NT2/D1 (cell line): ENCODE measurements around the gene PTPRH.

Experiments
- DNase-seq: peaks from one replicate; pipeline ENCODE4 v3.0.0-alpha.2; 2011; ENCODE audit warnings: low read depth, low spot score
- H3K27me3 ChIP-seq: 2 replicates; pipeline ENCODE4 v1.6.0; 2011; ENCODE audit warnings: mild to moderate bottlenecking; ENCODE audit not compliant: insufficient read length, insufficient read depth
- H3K36me3 ChIP-seq: 2 replicates; pipeline ENCODE4 v1.6.1; 2011; ENCODE audit warnings: mild to moderate bottlenecking, low read length, mixed read lengths; ENCODE audit not compliant: insufficient read depth, insufficient read length
- H3K4me1 ChIP-seq: 2 replicates; pipeline ENCODE4 v1.5.1; 2011; ENCODE audit not compliant: insufficient read depth, insufficient read length
- H3K4me3 ChIP-seq: 2 replicates; pipeline ENCODE4 v1.5.1; 2011; ENCODE audit warnings: low read depth; ENCODE audit not compliant: insufficient read length
- H3K9ac ChIP-seq: 2 replicates; pipeline ENCODE4 v1.6.0; 2011; ENCODE audit warnings: low read depth; ENCODE audit not compliant: insufficient read length
- H3K9me3 ChIP-seq: 2 replicates; pipeline ENCODE4 v1.5.1; 2011; ENCODE audit warnings: mild to moderate bottlenecking, low read length; ENCODE audit not compliant: insufficient read depth
- SUZ12 ChIP-seq: IDR thresholded peaks from 2 replicates; pipeline ENCODE4 v1.6.1; 2011; ENCODE audit not compliant: insufficient read length, insufficient read depth; ENCODE audit errors: extremely low read depth
- YY1 ChIP-seq: IDR thresholded peaks from 2 replicates; pipeline ENCODE4 v1.6.1; 2011; ENCODE audit not compliant: insufficient read length, insufficient read depth
- ZNF274 ChIP-seq: IDR thresholded peaks from 2 replicates; pipeline ENCODE4 v1.6.1; 2011; ENCODE audit warnings: mild to moderate bottlenecking, low read depth, low read length

The PTPRH gene

GRCh38 chr19:55134736-55135135, 74.6 kb downstream of the PTPRH start:
- no peaks in the 10 kb centered on the region for H3K9me3 ChIP-seq
- DNase-seq = no peak
- no peaks in the 10 kb centered on the region for H3K27me3 ChIP-seq
- peaks cover 6% of the 10 kb centered on the region for H3K4me1 ChIP-seq
- H3K9ac ChIP-seq = no peak overlapping the region
- H3K36me3 ChIP-seq = peaks cover 31% of the 10 kb centered on the region
- H3K4me3 ChIP-seq = no peak overlapping the region
- TF ChIP-seq SUZ12 (no peak), ZNF274 (no peak), YY1 (no peak)

GRCh38 chr19:55133639-55134444, 75.5 kb downstream of the PTPRH start:
- Histone ChIP-seq H3K9me3 (no peaks in the 10 kb centered on the region), H3K4me1 (peaks cover 6% of the 10 kb centered on the region), H3K27me3 (no peaks in the 10 kb centered on the region), H3K9ac (peak overlapping the region; percentile 21), H3K36me3 (peaks cover 31% of the 10 kb centered on the region), H3K4me3 (no peak overlapping the region)
- DNase-seq = no peak
- TF ChIP-seq ZNF274 (no peak), YY1 (no peak), SUZ12 (no peak)

- no peak overlapping the region for H3K4me3 ChIP-seq
- no peak overlapping the region for H3K9ac ChIP-seq
- no peak for DNase-seq
- H3K27me3 ChIP-seq = no peaks in the 10 kb centered on the region
- H3K4me1 ChIP-seq = peaks cover 6% of the 10 kb centered on the region
- TF ChIP-seq YY1 (no peak), SUZ12 (no peak), ZNF274 (no peak)
- H3K36me3 ChIP-seq = peaks cover 31% of the 10 kb centered on the region
- no peaks in the 10 kb centered on the region for H3K9me3 ChIP-seq
These were observed 76.7 kb downstream of the PTPRH start for GRCh38 chr19:55132453-55133129.

GRCh38 chr19:55131421-55131820, 77.9 kb downstream of the PTPRH start:
- no peak for DNase-seq
- Histone ChIP-seq H3K27me3 (no peaks in the 10 kb centered on the region), H3K4me1 (peaks cover 6% of the 10 kb centered on the region), H3K9ac (no peak overlapping the region), H3K9me3 (no peaks in the 10 kb centered on the region), H3K36me3 (peaks cover 26% of the 10 kb centered on the region), H3K4me3 (no peak overlapping the region)
- no peak for TF ChIP-seq ZNF274
- no peak for TF ChIP-seq SUZ12
- TF ChIP-seq YY1 = no peak
